Fibroblast of villous mesenchyme (primary cell): ENCODE measurements around the gene MRPL53. TPM values are rescaled to one million over a fixed set of nuclear protein-coding genes. Genes with fewer than 3 reads are reported as not detected.

Experiments
- DNase-seq: peaks from one replicate; pipeline ENCODE4 v3.0.0-alpha.2; 2010; ENCODE audit warnings: low read depth
- H3K4me3 ChIP-seq: 2 replicates; pipeline ENCODE4 v1.5.1; 2011; ENCODE audit warnings: low read depth, mild to moderate bottlenecking, low read length
- total RNA-seq: library from RNA; depleted of rRNA; stranded (reverse); fragments of >200 nt; gene quantifications from 2 replicates; pipeline ENCODE4 v1.2.3, GENCODE V29; 2012
- TF ChIP-seq, protein P1 (sequence below): IDR thresholded peaks from 2 replicates; pipeline ENCODE4 v1.5.1; 2012; ENCODE audit warnings: low read depth, mild to moderate bottlenecking, low read length; ENCODE audit not compliant: insufficient read depth

The MRPL53 gene
- total RNA-seq, 1 donor = 21.2 TPM

DNA sequence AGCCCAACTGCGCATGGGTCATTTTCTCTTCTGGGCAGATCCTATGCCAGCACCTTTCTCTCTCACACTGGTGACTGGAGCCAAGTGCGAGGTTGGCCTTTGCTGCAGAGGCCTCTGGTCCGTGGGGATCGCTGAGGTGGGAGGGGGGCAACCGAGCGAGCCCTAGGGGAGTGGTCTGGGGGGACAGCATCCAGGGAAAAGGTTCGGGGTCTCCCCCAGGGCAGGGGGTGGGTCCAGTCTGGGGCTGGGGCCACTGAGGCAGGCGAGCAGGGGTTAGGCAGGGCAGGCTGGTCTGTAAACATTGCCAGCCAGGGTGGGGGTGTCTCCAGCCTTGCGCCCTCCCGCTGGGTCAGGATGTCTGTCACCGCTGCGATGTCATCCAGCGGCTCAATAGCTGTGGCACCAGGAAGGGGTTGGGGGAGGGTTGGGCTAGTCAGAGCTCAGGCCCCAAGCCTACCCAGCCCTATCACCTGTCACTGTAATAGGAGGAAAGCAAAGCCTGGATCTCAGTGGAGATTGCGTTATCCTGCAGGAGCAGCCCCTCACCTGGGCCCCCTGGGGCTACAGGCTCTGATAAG, 46.2 kb downstream of the MRPL53 start:
- TF ChIP-seq, protein P1, sequence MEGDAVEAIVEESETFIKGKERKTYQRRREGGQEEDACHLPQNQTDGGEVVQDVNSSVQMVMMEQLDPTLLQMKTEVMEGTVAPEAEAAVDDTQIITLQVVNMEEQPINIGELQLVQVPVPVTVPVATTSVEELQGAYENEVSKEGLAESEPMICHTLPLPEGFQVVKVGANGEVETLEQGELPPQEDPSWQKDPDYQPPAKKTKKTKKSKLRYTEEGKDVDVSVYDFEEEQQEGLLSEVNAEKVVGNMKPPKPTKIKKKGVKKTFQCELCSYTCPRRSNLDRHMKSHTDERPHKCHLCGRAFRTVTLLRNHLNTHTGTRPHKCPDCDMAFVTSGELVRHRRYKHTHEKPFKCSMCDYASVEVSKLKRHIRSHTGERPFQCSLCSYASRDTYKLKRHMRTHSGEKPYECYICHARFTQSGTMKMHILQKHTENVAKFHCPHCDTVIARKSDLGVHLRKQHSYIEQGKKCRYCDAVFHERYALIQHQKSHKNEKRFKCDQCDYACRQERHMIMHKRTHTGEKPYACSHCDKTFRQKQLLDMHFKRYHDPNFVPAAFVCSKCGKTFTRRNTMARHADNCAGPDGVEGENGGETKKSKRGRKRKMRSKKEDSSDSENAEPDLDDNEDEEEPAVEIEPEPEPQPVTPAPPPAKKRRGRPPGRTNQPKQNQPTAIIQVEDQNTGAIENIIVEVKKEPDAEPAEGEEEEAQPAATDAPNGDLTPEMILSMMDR = no peak
- DNase-seq = no peak
- no peak overlapping the region for H3K4me3 ChIP-seq

DNA sequence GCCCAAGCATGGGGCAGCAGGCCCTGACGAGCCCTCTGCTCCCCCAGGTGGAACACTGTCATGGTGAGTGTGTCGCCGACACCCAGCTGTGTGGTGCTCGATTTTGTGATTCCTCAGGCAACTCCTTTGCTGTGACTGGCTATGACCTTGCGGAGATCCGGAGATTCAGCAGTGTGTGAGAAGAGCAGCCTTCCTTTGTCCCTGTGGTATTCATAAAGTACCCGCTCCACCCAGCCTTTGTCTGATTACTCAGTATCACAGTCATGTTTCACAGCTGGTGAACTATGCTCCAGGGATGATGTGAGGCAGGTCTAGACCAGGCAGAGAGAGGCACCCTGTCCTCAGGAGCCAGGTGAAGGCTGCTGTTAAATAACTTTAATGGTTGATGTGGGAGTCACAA, 47.0 kb downstream of the MRPL53 start:
- no peak overlapping the region for H3K4me3 ChIP-seq
- DNase-seq = no peak
- TF ChIP-seq, protein P1 = no peak

DNA sequence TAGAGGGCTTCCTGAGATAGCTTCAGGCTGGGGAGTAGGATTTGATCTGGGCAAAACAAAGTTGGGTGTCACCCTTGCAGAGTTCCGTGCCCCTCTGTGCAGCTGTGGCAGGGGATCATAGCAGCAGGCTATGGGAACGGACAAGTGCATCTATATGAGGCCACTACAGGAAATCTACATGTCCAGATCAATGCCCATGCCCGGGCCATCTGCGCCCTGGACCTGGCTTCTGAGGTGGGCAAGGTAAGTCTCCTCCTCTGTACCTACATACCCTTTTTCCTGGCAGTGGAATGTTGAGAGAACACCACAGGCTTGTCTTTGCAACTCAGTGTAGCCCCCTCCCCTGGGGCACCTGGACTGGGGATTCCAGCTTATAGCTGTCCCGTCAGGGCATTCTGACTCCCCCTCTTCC, 47.5 kb downstream of the MRPL53 start:
- no peak overlapping the region for H3K4me3 ChIP-seq
- DNase-seq = no peak
- TF ChIP-seq, protein P1 = no peak

DNA sequence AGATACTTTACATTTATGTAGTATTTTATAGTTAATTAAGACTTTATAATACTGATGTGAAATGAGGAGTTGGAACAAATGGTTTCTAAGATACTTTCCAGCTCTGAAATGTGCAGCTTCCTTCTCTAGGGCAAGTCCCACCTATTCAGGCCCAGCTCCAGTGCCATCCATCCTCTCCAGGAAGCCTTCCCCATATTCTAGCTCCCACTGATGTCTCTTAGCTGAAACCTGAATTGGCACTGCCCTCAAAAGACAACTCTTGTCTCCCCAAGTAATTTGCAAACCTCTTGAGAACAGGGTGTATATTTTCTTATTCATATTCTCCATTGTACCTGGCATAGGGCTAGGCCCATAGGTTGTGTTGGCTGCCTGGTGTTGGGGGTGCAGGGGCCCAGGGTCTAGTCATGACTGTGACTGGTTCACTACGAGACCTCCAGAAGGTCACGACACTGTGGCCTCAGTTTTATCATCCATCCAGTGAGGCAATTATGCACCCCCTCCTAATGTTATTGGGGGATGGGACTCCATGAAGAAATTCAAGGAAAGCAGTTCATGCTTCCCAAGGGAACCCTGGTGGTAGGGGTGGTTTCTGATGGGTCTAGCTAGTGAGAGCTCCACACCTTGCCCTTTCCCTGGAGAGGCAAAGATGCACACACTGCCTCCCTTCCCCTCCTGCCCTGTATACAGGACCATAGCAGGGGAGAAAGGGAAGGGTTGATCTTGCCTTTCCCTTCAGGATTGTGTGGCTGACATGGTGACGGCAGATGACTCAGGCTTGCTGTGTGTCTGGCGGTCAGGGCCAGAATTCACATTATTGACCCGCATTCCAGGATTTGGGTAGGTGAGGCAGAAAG, 48.1 kb downstream of the MRPL53 start:
- TF ChIP-seq, protein P1 = no peak
- no peak for DNase-seq
- no peak overlapping the region for H3K4me3 ChIP-seq

DNA sequence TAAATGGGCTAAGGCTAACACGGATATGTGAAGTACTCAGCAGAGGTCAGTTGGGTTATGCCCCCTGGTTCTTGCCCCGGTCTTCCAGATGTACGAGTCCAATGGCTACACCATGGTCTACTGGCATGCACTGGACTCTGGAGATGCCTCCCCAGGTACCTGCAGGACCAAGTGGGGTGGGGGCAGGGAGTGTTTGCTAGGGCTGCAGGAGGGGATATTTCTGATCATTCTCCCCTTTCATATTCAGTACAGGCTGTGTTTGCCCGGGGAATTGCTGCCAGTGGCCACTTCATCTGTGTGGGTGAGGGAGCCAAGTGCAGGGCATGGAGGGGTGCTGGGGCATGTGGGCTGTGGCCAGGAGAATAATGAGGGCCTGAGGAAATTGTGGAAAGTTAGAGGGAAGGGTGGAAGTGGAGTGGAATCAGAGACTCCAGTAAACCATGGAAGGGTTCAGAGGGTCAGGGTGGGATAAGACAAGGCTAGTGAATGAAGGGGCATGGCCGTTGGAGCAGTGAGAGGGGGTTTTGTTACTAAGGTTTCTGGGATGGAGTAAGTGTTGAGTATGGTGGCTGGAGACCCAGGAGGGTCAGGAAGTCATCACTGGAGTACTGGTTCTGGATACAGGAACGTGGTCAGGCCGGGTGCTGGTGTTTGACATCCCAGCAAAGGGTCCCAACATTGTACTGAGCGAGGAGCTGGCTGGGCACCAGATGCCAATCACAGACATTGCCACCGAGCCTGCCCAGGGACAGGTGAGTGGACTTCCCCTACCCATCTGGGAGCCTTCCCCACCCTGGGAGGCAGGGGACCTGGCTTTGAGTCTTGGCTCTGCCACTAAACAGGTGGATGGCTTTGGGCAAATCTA, 49.0 kb downstream of the MRPL53 start:
- TF ChIP-seq, protein P1 = no peak
- H3K4me3 ChIP-seq = no peak overlapping the region
- no peak for DNase-seq

Other genes starting within 250 kb of the MRPL53 start
- gene SLC4A5, start 129.3 kb downstream of the MRPL53 start, total RNA-seq = under 0.01 and 0.32 TPM in 2 replicates
- gene DCTN1, start 92.4 kb downstream of the MRPL53 start, total RNA-seq = 136 and 153 TPM in 2 replicates
- gene C2orf81, start 51.1 kb downstream of the MRPL53 start, total RNA-seq = 0.86 and 1.3 TPM in 2 replicates
- gene WDR54, start 51.0 kb downstream of the MRPL53 start, total RNA-seq = 28.9 and 43.8 TPM in 2 replicates
- 17.4 and 18.1 TPM in 2 replicates for gene RTKN, start 30.7 kb downstream of the MRPL53 start, total RNA-seq
- gene INO80B, start 17.6 kb downstream of the MRPL53 start, total RNA-seq = 10.0 and 11.7 TPM in 2 replicates
- gene WBP1, start 14.2 kb downstream of the MRPL53 start, total RNA-seq = 45.4 and 50.5 TPM in 2 replicates
- 52.2 and 62.2 TPM in 2 replicates for gene MOGS, start 7.3 kb downstream of the MRPL53 start, total RNA-seq
- gene CCDC142, start 10.3 kb upstream of the MRPL53 start, total RNA-seq = 27.2 and 29.6 TPM in 2 replicates
- 8.6 and 14.8 TPM in 2 replicates for gene TTC31, start 10.4 kb upstream of the MRPL53 start, total RNA-seq
- 1.3 and 2.9 TPM in 2 replicates for gene LBX2, start 26.9 kb upstream of the MRPL53 start, total RNA-seq
- gene PCGF1, start 35.0 kb upstream of the MRPL53 start, total RNA-seq = 21.6 and 23.7 TPM in 2 replicates
- not detected in 2 replicates for gene TLX2, start 41.8 kb upstream of the MRPL53 start, total RNA-seq
- not detected in 2 replicates for gene DQX1, start 53.6 kb upstream of the MRPL53 start, total RNA-seq
- gene AUP1, start 57.0 kb upstream of the MRPL53 start, total RNA-seq = 60.2 and 68.2 TPM in 2 replicates
- 36.7 and 40.2 TPM in 2 replicates for gene HTRA2, start 57.3 kb upstream of the MRPL53 start, total RNA-seq
- gene LOXL3, start 81.3 kb upstream of the MRPL53 start, total RNA-seq = 9.9 and 10.6 TPM in 2 replicates
- gene DOK1, start 82.0 kb upstream of the MRPL53 start, total RNA-seq = 9.9 and 20.0 TPM in 2 replicates
- not detected in 2 replicates for gene M1AP, start 175.7 kb upstream of the MRPL53 start, total RNA-seq
- 5.6 and 7.7 TPM in 2 replicates for gene SEMA4F, start 181.6 kb upstream of the MRPL53 start, total RNA-seq